Ureter (tissue), 1 donor: ENCODE results near the gene IL17RC. TPM values are rescaled to one million over a fixed set of nuclear protein-coding genes. Genes with fewer than 3 reads are reported as not detected.

Source experiments
- DNase-seq: peaks from one replicate; pipeline ENCODE4 v3.0.0-alpha.2; 2020; ENCODE audit warnings: low spot score
- total RNA-seq: library from RNA; stranded (reverse); gene quantifications from one replicate; pipeline ENCODE4 v1.2.4, GENCODE V29; 2023
- donor health status: DM: yes; HTN: yes; CAD: no.

The IL17RC gene
- total RNA-seq, 1 donor from 2014 or later, result 34.0 TPM

GRCh38 chr3:9945358-9945757 lies 28.5 kb downstream of the IL17RC start:
- no peak for DNase-seq

- peak; percentile 87 for DNase-seq
Measured at GRCh38 chr3:9946112-9947024, 29.5 kb downstream of the IL17RC start.

DNA sequence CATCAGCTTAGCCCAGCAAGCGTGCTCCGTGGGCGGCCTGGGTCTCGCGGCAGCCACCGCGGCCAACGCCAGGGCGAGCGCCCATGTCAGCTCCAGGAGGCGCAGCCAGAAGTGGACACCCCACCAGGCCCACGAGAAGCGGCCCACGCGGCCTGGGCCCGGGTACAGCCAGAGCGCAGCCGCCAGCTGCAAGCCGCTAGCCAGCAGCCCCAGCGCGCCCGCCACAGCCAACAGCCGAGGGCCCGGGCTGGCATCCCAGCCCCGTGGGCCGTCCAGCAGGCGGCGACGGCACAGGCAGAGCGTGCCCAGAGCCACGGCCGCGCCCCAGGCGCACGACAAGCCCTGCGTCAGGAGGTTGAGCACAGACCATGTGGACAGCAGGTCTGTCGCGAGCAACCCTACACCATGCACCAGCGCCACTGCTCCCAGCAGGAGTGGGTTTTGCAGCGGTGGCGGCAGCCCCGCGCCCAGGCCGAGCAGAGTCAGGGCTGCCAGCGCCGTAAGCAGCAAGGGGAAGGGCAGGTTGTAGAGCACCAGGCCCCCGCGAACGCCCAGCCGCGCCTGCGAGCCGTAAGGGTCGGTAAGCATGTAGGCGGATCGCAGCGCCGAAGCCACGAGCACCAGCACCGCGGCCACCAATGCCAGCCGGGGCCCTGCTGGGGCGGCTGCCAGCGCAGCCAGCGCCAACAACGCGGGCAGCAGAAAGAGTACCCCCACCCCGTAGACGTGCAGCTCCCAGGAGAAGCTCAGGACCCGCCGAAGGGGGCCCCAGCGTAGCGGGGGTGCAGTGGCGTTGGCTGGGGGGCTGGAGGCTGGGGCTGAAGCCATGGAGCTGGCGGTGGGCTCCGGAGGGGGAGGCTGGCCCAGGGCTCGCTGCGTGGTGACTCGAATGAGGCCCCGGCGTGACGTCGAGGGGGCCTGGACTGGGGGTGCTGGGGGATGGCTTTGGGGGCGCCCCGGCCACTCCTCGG lies 30.4 kb downstream of the IL17RC start:
- DNase-seq, result peak; percentile 76

DNA sequence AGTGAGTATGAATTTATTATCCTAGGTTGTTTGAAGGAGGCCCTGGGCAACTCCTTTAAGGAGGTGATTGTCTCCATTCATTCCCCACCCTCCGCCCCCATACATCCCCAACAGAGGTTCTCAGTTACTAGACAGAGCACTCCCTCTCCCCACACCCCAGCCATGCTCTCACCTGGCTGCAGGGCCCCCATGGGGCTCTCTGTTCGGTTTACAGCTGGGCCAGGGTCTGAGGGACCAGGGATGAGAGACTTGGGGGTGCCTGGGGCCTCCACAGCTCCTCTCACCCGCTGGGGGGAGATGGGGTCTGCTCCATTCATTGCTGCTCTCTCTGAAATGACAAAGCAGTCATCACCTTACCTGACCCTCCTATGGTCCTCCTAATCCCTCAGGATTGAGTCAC lies 31.7 kb downstream of the IL17RC start:
- no peak for DNase-seq

- DNase-seq, result no peak
Measured at GRCh38 chr3:9949115-9949514, 32.2 kb downstream of the IL17RC start.

GRCh38 chr3:9949626-9950025 lies 32.7 kb downstream of the IL17RC start:
- no peak for DNase-seq

- DNase-seq, result no peak
Measured at GRCh38 chr3:9951126-9951525, 34.2 kb downstream of the IL17RC start.

DNA sequence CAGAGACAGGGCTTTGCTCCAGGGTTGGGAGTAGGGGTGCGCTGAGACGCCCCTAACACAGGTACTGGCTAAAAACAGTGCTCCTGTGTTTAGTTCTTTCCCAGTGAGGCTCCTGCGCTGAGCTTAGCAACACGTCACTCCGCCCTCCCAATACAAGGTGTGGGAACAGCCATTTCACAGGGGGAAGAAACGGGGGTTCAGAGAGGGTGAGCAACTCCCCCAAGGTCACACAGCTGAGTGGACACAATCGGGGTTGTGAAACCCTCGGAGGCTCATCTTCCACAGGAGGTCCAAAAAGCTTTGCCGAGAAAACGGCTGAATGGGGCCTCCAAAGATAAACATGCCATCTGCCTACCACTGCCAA lies 34.7 kb downstream of the IL17RC start:
- DNase-seq, result no peak

DNA sequence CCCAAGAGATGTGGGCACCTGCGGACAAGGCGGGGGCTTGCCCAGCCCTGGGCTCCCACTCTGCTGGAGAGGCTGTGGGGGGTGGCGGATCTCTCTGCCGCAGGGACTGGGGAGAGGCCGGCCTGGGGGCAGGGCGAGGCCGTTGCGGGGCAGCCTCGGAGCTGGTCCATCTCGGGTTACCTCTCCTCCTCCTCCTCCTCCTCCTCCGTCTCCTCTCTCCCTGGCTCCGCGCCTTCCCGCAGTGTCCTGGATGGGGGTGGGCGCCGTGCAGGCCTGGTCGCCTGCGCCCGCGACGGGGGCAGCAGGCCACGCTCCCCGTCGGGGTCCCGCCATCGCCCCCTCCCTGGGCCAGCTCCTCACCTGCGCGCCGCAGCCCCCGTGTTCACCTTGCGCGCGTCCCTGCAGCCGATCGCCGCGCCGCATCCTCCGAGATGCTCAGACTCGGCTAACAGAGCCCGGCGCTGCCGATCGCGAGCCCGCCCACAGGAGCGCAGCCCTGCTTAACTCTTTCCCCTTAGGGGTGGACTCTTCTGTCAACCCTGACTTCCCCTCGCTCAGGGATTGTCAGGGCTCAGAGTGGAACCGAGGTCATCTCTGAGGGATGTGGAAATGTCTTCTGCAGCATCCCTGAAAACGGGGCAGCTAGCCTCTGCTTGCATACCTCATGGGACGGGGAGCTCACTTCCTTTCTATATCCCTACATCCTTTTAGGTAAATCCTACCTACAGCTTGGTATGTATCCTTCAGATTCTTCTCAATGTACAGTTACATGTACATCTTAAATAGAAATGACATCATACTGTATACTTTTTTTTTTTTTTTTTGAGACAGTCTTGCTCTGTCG lies 35.3 kb downstream of the IL17RC start, which contains the start of gene PRRT3:
PRRT3 (minus strand) TSS at position 447 of the 844 bp plus-strand sequence. CDS start 2,293 bp downstream, outside the sequence.
- DNase-seq, result no peak

DNA sequence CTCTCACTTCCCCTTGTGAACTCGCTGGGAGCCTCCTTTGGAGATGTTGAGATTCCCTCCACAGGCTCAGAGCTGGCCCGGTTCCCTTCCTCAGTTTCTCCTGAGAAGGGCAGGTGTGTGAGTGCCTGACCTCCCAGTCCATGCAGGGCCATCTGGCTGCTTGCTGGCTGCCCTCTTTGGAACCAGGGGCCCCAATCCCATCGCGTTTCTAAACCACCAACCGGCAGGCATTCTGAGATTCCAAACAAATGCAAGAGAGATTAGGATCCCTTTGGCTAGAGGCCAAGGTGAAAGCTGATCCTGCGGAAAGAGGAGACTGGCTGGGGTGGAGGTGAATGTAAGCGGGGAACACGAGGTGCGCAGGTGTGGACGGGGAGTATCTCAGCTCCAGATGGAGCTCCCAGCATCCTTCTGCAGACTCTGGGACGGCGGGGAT lies 38.2 kb downstream of the IL17RC start:
- DNase-seq, result no peak

- DNase-seq, result no peak
Measured at GRCh38 chr3:9955611-9956352, 38.9 kb downstream of the IL17RC start.

DNA sequence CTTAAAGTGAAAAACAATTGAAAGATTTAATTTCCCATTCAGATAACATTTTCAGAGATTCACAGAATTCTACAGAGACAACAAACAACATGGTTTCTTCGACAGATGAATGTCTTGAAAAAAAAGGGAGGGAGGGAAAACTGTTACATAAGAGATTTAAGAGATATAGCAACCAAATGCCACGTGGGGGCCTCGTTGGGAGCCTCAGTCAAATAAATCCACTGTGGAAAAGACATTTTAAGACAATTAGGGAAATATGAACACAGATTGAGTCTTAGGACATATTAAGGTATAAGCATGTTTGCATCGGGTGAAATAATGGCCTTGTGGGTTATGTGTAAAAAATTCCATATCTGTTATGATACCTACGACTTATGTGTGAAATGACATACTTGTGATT lies 40.3 kb downstream of the IL17RC start:
- DNase-seq, result no peak

- DNase-seq, result no peak
Measured at GRCh38 chr3:9965200-9965875, 48.4 kb downstream of the IL17RC start.

- no peak for DNase-seq
Measured at GRCh38 chr3:9966841-9967240, 49.9 kb downstream of the IL17RC start.

- no peak for DNase-seq
Measured at GRCh38 chr3:9969632-9970019, 52.7 kb downstream of the IL17RC start.

DNA sequence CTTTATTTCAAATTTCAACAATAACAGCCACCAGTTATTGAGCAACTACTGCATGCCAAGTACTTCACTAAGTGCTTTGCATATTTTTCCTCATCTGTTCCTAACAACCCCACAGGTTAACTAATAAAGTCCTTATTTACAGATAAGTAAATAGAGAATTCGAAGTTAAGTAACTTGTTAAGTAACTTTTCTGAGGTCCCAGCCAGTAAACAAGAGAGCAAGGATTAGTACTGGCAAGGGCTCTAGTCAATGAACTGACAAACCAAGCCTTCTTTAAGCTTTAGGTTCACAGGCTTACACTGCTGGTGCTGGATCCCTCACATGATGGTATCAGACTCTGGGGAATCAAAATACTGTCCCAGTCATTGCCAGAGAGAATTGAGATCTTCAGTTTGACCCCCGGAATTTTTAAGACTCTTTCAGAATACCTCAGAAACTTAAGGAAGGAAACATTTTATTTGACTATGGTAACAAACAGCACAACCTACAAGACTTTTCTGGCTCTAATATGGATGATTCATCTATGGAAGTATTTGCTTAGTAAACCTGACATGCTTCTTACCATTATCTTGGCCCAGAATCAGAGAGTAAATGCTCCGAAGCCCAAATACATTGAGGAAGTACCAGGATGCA lies 53.2 kb downstream of the IL17RC start:
- no peak for DNase-seq

- DNase-seq, result peak; percentile 63
Measured at GRCh38 chr3:9976721-9977709, 60.1 kb downstream of the IL17RC start.

GRCh38 chr3:9978710-9979305 lies 61.9 kb downstream of the IL17RC start:
- no peak for DNase-seq
